Stimulated activated CD8-positive, alpha-beta memory T cell treated with anti-CD3 and anti-CD28 coated beads, Interleukin-15, amount 100 ng/mL, for 4 hours (primary cell): Measurements from ENCODE around the gene DPF3.

Experiments used
- DNase-seq, 2 donors: peaks; one replicate each; pipeline ENCODE4 v3.0.0-alpha.2; 2020; ENCODE audit warnings: low read depth in 2 of 2

Gene DPF3

DNA sequence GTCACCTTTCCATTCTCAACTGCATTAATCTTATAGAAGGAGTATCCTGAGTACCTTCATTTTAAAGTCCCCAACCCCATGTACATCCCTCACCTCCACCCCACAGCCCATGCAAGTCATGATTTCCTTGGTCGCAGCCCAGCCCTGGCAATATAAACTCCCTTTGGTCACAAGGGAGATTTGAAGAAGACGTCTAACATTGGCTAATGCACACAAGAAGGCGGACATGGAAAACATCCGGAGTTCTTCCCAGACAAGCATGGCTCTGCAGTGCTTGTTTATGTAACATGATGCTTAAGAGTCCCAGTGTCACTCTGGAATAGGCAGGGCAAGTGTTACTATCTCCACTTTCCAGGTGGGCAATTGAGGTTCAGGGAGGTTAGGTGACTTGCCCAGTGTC lies 277.6 kb downstream of the DPF3 start:
- DNase-seq = no peak

DNA sequence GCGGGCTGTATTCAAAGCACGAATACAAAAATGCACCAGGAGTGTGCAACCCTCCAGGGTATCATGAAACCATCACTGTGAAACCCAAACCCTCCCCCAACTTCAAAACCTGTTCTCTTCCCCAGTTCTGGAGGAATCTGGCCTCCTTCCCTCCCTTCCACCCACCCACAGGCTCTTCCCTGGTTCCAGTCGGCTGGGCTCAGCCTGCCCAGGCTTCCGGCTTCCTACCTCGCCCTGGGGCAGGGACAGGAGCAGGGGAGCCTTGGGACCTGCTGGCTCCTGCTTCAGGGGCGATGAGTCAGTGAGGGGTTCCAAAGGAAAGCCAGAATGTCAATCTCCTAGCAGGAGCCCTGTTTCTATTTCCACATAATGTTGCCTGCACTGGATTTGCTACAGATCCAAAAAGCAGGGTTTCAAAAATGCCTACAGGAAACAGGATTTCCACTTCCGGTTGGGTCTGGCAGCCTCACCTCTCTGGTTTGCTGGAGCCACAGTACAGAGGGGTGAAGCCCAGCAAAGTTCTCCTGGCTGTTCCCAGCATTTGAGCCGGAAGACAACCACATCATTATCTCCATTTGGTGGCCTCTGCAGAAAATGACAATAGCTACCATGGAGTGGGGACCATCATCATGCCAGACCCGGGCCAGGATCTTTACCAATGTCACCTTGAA lies 278.3 kb downstream of the DPF3 start:
- DNase-seq = no peak

- no peak for DNase-seq
These were observed 278.9 kb downstream of the DPF3 start for GRCh38 chr14:72614891-72615415.

GRCh38 chr14:72614365-72614764 lies 279.5 kb downstream of the DPF3 start:
- DNase-seq = no peak

- no peak for DNase-seq
These were observed 280.0 kb downstream of the DPF3 start for GRCh38 chr14:72613975-72614319.

DNA sequence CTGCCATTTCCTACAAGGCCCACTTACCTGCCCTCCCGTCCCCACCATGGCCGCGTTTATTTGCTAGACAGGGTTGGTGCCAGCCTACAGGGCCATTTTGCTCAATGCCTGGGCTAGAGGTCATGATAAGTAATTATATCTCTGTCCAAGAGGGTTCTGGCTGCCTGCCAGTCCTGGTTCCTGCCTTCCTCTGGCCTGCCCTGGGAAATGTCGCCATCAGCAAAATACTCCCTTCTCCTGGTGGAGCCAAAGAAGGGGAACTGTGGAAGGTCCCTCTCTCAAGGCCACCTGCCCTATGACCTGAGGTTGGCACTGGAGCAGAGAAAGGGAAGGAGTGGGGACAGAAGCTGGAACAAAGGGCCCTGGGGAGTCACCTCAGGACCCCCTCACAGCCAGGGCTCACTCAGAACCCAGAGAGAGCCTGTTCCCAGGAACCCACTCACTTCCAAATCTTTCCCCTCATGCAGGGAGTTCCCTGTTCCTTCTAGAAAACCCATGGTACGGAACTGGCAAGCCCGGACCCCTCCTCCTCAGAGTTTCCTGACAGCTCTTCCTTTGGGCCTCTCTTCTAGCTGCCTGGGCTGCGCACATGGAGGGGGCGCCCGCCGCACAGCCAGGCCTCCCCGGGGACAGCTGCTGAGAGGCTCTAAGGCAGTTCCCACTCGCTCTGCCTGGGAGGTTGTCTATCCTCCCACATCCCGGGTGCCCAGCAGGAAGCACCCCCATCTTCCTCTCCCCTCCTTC lies 280.5 kb downstream of the DPF3 start:
- no peak for DNase-seq

GRCh38 chr14:72612041-72612440 lies 281.9 kb downstream of the DPF3 start:
- no peak for DNase-seq

DNA sequence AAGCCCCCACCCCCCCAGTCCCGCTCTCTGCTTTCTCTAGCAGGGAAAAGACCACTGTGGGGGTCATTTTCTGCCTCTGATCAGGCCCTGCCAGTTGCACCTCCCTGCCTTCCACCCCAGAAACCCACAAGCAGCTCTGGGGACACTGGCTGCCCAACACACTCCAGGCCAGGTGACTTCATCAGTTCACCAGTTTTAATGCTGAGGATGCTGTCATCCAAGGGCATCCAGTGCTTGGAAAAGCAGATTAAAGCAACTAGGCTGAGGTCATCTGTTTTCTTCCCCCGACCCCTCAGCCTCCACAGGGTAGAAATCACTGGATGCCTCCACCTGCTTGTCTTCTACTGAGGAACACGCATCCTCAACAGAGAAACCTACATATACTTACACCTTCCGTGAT lies 282.4 kb downstream of the DPF3 start:
- DNase-seq = no peak

- DNase-seq = no peak
These were observed 283.1 kb downstream of the DPF3 start for GRCh38 chr14:72610831-72611200.

GRCh38 chr14:72610096-72610830 lies 283.6 kb downstream of the DPF3 start:
- no peak for DNase-seq

DNA sequence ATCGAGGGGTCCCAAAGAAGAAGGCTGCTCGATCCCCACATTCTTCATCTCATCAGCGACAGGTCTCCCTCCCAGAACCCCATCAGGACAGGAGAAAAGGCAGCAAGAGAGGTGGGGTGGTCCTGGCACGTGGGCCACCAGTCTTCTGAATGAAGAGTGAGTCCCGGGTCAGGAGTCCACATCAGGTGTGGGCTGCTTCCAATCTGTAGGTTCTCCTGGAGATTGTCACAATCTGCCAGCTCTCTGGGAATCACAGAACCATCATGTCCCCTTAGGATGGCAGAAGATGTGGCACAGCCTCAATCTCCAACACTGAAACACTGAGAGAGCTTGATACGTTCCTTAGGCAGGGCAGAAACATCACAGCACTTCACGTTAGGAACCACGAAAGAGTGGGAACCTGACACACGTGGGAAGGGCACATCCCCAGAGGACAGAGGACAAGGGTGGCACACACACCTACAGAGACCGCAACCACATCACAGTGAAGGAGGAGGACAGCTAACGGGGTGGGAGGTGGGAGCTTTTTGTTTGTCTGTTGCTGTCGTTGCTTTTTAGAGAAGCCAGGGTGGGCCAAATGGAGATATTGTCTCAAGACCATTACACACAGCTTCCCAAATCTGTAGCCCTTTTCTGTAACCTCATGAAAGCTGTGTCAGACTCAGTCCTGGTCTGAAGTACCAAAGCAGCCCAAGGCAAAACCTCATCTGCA lies 284.5 kb downstream of the DPF3 start:
- DNase-seq = no peak

- DNase-seq = no peak
These were observed 285.3 kb downstream of the DPF3 start for GRCh38 chr14:72608391-72609204.

DNA sequence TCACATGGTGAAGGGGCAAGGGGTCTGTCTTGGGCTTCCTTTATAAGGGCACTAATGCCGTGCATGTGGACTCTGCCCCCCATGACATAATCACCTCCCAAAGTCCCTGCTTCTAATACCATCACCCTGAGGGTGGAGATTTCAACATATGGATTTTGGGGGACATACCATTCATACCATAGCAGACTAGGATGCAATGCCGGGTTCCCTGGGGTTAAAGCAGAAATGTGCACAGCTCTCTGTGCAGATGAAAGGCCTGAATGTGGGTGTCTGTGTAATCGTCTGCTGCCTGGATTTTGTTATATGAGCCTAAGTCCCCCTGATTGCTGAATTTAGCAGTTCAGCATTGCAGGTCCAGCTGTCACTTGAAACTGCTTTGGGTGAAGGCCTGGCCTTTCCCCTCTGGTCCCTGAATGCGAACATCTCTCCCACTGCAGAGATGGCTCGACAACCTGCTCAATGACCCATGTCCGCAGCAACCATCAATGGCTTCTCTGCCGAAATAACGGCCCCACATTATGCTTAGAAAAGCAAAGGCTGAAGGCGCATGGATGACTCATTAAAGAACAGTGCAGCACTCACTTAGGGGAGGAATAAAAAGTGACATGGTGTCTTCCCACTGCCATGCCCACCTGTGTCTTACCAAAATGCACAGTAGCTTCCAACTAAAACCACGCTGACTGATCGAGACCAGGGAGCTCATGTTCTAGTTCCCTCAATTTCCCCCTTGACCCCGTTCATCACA lies 286.3 kb downstream of the DPF3 start:
- no peak for DNase-seq

- DNase-seq = no peak
These were observed 287.0 kb downstream of the DPF3 start for GRCh38 chr14:72606879-72607278.

DNA sequence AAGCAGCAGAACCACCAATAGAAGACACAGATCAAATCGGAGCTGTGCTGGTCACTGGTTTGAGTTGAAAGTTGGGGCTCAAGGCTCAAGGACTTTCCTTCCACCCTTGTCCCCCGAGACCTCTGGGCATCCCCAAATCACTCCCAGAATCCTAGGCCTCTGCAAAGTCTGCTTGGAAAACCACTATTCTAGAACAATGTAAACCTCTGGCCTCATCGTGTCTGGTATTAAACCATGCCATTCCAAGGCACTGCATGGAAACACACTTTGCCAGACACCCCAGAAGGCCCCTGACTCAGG lies 288.0 kb downstream of the DPF3 start:
- no peak for DNase-seq

DNA sequence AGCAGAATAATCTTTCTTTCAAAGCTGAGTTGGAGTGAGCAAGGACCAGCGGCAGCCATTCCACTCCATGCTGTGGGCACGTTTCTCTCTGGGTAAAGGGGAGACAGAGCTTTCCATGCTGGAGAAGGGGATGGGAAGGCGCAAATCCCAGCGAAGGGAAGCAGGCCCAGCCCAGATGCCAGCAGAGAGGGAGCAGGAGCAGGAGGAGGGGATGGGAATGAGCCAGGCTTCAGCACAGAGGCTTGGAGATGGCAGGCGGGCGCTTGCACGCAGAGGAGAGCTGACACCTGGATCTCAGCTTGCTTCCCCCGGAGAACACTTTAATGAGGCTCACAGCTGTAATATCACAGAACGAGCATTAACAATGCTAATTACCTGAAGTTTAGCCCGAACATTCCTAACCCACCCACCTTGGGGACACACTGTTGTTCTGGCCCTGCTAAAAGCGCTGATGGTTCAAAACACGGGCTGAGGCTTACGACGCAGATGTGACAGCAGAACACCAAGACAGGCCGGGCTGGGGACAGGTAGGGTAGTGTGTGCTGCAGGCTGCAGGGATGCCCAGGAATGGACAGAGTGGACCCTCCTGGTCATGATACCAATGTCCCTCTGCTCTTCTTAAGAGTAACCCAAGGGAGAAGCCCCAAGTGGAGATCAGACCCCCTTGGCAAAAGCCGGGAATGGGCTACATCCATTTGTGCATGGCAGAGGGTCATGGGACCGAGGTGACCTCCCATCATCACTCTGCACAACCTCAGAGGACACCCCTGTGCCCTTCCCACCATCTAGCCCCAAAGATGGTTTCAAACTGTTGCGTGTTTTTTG lies 288.6 kb downstream of the DPF3 start:
- no peak for DNase-seq

- DNase-seq = no peak
These were observed 289.8 kb downstream of the DPF3 start for GRCh38 chr14:72604133-72604532.

DNA sequence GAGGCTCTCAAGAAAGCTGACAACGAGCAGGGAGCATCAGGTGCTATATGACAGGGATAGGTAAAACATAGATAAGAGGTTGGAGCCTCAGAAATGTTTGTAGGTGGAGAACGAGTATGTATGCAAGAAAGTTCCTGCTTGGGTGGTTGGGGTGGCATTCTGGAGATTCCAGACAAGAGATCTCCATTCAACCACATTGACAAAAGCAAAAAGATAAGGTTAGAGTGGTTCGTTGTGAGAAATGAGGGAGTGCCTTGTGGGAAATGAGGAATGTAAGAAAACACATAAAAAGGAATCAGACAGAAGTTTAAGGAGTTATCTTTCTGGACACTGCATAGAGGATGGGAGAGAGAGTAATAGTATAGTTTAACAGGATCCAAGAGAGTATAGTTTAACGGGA lies 290.3 kb downstream of the DPF3 start:
- no peak for DNase-seq

DNA sequence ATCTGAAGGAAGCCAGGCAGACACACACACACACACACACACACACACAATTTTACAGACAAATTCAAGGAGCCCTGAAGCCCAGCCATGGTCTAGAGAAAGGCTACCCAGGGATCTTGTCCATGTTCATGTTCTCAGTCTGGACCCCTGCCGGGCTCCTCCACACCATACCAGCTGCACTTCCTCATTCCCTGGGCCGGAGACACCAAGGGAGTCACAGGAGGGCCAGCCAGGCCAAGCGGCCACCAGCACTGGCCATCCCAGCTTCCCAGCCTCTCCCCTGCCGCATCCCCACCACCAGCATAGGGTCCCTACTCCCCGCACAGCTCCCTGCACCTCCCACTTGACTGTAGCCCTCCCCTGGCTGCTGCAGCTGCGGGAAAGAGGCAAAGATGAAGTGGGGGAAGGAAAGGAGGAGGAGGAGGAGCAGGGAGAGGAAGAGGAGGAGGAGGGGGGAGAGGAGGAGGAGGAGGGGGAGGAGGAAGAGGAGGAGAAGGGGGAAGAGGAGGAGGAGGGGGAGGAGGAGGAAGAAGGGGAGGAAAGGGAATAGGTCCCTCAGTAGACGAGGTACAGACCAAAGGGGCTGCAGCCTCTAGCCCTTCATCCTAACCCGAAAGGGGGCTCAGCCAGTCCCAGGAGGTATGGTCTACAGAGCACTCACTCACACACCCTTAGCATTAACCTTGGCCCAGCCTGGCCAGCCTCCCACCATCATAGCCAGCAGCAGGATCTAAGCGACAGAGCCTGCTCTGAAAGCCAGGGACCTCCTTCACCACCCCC lies 293.2 kb downstream of the DPF3 start:
- DNase-seq = no peak
